GM18907 (cell line): ENCODE results near the gene CCR1.
"Not testable (repeated sequence)": the region's sequence is repeated elsewhere in the genome, so short reads cannot be mapped to it uniquely, and the experiment has no call there.

Experiments
- ATAC-seq: cut with Tn5 transposase; IDR thresholded peaks from one replicate; pipeline ENCODE4 v1.9.1; 2021; ENCODE audit warnings: mild to moderate bottlenecking, moderate library complexity; ENCODE audit not compliant: unreplicated experiment

Gene CCR1

GRCh38 chr3:46213201-46213600 lies 5.1 kb upstream of the CCR1 start:
- no peak for ATAC-seq

- ATAC-seq, result no peak
Observed at GRCh38 chr3:46212101-46212500, 4.0 kb upstream of the CCR1 start.

- no peak for ATAC-seq
Observed at GRCh38 chr3:46209746-46210470, 1.8 kb upstream of the CCR1 start.

GRCh38 chr3:46209053-46209452 lies 940 bp upstream of the CCR1 start:
- ATAC-seq, result no peak

- ATAC-seq, result not testable (repeated sequence)
Observed at GRCh38 chr3:46207514-46207913, 599 bp downstream of the CCR1 start.

GRCh38 chr3:46206282-46207015 lies 1.7 kb downstream of the CCR1 start:
- ATAC-seq, result no peak

- ATAC-seq, result no peak
Observed at GRCh38 chr3:46205286-46205960, 2.7 kb downstream of the CCR1 start.

GRCh38 chr3:46203681-46204080 lies 4.4 kb downstream of the CCR1 start:
- no peak for ATAC-seq

- no peak for ATAC-seq
Observed at GRCh38 chr3:46202535-46202934, 5.6 kb downstream of the CCR1 start.

- no peak for ATAC-seq
Observed at GRCh38 chr3:46200790-46201189, 7.3 kb downstream of the CCR1 start.

- no peak for ATAC-seq
Observed at GRCh38 chr3:46200211-46200610, 7.9 kb downstream of the CCR1 start.

- ATAC-seq, result no peak
Observed at GRCh38 chr3:46196261-46196957, 11.7 kb downstream of the CCR1 start.

GRCh38 chr3:46194868-46195553 lies 13.1 kb downstream of the CCR1 start:
- ATAC-seq, result no peak

- ATAC-seq, result no peak
Observed at GRCh38 chr3:46193436-46193835, 14.7 kb downstream of the CCR1 start.

- ATAC-seq, result no peak
Observed at GRCh38 chr3:46192939-46193338, 15.2 kb downstream of the CCR1 start.

- ATAC-seq, result no peak
Observed at GRCh38 chr3:46191730-46192129, 16.4 kb downstream of the CCR1 start.

- no peak for ATAC-seq
Observed at GRCh38 chr3:46188708-46189107, 19.4 kb downstream of the CCR1 start.

GRCh38 chr3:46187876-46188275 lies 20.2 kb downstream of the CCR1 start:
- ATAC-seq, result peak; percentile 2

GRCh38 chr3:46187341-46187700 lies 20.8 kb downstream of the CCR1 start:
- peak; percentile 23 for ATAC-seq

- peak; percentile 77 for ATAC-seq
Observed at GRCh38 chr3:46186471-46187340, 21.4 kb downstream of the CCR1 start.
